COLO668 (cell line): ENCODE results near the gene PARD6A.

Source experiments
- DNase-seq: peaks from one replicate; lab custom pipeline; 2025; ENCODE audit not compliant: unreplicated experiment; lab: John Stamatoyannopoulos, UW

PARD6A gene

GRCh38 chr16:67666032-67666551 lies 5.3 kb downstream of the PARD6A start:
- peak; percentile 52 for DNase-seq

GRCh38 chr16:67666559-67667452 lies 6.0 kb downstream of the PARD6A start, which contains the start of the genes C16orf86 and ENKD1:
Gene C16orf86, plus strand, starts transcription at chr16:67666814. Its CDS starts 157 bp downstream, at chr16:67666971.
Gene ENKD1, minus strand, starts transcription at chr16:67666750. Its CDS starts 308 bp downstream, at chr16:67666442.
- DNase-seq: peak; percentile 92

DNA sequence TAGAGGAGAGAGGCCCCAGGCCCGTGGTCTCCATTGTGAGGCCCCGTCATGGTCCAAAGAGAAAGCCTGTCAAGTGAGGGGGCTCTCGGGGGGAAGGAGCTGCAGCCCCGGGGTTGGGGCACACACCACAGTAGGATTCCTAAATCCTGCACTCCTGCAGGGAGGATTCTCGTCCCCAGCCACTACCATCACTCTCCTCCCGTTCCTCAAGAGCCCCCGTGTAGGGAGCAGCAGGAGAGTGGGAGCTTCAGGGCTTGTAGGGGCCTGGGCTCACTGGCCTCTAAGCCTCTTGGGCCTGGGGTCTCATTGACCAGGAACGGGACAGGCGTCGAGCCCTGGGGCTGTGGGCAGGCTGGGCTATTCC lies 6.7 kb downstream of the PARD6A start:
- DNase-seq: no peak

DNA sequence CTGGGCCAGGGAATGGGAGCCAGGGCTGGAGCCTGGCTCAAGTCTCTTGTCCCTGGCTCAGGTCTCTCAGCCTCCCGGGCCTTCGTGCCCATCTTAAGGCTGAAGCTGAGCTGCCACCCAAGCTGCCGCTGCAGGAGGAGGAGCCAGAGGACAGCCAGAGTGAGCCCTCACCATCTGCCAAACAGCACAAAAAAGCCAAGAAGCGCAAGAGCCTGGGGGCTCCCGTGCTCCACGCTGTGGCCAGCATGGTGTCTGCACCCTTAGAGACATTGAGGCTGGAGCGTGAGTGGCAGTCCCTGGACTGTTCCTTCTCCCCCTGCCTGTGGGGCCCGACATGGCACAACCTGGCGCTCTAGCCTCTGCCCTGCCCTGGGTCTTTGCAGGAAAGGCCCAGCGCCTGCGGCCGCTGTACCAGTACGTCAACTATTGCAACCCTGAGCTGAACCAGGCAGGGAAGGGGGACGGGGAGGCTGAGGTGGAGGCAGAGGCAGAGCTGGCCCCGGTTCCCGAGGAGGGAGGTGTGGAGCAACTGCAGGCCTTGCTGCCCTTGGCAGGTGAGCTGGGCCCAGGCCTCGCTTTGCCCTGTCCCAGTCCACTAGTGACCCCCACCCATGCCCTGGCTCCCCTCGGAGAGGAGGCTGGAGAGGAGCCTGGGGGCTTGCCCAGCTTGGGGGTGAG lies 7.2 kb downstream of the PARD6A start:
- DNase-seq: peak; percentile 91

GRCh38 chr16:67668495-67669157 lies 7.9 kb downstream of the PARD6A start:
- DNase-seq: no peak

- no peak for DNase-seq
These were observed 8.8 kb downstream of the PARD6A start for GRCh38 chr16:67669499-67670101.

DNA sequence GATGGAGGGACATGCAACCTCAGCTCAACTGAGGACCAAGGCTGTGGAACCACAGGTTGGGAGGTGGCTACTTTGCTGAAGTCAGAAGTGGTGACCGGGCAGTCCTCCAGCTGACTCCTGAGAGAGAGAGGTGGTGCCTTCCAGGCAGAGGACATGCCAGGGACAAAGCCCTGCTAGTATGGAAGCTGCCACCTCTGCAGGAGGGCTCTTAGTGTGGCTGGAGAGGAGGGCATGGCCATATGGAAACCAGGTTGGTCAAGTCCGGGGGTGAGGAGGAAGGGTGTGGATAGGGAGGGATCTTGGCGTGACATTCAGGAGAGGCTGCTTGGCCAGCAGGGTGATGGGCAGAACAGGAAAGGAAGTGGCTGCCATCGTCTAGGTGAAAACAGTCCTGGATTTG lies 11.5 kb downstream of the PARD6A start:
- DNase-seq: no peak

GRCh38 chr16:67672739-67673662 lies 12.2 kb downstream of the PARD6A start:
- peak; percentile 70 for DNase-seq

DNA sequence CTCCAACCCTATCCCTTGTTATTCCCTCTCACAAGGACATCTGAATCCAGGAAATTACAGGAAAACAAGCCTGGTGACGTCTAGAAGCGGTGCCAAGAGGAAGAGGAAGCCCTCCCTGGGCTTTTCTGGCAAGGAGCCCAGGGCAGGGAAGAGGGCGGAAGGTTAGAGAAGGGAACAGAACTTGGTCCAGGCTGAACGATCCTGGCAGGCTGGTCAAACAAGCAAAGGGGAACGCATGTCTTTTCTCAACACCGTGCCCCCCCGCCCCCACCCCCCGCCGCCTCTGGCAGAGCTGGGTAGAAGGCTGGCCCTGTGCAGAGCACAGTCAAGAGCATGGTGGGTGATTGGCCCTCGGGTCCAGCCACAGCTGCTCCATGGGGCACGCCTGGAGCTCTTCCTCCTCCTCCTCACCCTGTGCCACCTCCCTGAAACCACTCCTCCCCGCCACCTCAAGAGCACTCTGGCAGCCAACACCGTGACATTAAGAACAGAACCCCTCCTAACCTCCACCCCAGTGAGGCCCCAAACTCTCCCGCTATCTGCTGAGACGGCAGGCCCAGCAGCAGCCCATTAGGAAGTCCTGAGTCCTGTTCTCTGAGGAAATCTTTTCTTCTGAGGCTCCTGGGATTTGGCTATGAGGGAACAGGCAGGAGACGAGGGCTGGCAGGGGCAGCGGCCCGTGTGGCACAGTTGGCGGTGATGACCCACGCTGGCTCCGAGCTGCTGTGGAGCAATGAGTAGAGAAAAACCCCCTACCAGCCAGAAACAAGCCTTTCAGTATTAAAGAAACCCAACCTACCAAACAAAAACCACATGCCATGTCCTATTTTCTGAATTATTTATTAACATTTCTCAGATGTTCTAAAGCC lies 13.2 kb downstream of the PARD6A start:
- peak; percentile 28 for DNase-seq

DNA sequence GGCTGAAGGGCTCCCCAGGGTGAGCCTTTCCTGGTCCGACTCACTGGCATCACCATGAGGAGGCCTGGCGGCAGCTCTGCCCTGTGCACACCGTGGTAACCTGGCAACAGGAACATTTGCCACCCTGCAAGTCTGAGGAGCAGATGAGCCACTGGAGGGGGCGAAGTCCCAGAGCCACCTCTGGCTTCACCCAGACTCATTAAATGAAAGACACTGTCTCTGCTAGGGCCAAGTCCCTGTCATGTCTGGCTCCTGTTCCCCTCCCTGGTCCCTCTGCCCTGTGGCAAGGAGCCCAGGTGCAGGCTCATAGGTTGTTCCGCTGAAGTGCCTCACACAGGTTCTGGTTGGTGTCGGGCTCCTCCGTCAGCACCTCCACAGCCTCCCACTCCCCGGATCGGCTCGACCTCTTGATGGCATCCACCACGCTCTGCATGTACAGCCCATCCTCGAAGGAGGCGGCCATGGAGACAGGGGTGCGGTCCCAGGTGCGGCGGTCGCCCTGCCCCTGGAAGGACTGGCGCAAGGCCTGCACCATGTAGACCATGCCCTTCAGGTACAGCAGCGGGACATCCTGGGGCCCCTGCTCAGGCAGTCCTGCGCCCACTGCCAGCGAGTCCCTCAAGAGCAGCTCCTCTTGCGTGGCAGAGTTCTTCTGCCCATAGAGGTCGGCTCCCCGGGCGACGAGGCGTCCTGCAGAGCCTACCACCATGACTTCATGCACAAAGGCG lies 14.3 kb downstream of the PARD6A start:
- DNase-seq: peak; percentile 11

- DNase-seq: no peak
These were observed 14.8 kb downstream of the PARD6A start for GRCh38 chr16:67675579-67675935.

- no peak for DNase-seq
These were observed 15.2 kb downstream of the PARD6A start for GRCh38 chr16:67675999-67676398.

DNA sequence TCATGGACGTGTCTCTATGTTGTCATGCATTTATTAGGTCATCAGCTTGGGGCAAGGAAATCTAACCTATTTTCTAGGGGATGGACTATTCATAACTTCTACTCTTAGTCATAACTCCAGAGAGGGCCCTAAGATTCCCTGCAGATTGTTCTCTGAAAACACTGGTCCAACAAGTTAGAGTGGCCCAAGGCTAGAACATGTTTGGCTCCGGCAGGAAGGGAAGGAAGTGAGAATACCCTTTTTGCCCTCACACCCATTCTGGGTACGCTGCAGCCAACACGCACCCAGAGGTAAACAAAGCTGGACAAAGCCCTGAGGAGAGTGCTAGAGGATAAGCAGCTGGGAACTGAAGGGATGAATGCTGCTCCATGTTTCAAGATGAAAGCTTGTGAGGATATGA lies 15.8 kb downstream of the PARD6A start:
- DNase-seq: no peak

DNA sequence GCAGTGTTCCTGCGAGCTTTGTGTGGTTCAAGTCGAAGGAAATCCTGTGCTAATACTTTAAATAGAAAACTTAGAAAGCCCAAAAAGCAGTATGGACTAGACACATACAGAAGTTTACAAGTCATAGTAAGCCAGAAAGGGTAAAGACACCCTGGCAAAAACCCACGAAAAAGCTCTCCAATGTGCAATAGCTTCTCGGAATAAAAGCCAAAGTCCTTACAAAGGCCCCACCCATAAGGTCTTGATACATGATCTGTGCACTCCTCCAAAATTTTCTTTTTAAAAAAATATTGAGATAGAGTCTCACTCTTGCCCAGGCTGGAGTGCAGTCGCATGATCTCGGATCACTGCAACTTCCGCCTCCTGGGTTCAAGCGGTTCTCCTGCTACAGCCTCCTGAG lies 16.2 kb downstream of the PARD6A start:
- DNase-seq: no peak

- DNase-seq: no peak
These were observed 17.0 kb downstream of the PARD6A start for GRCh38 chr16:67677712-67678111.

DNA sequence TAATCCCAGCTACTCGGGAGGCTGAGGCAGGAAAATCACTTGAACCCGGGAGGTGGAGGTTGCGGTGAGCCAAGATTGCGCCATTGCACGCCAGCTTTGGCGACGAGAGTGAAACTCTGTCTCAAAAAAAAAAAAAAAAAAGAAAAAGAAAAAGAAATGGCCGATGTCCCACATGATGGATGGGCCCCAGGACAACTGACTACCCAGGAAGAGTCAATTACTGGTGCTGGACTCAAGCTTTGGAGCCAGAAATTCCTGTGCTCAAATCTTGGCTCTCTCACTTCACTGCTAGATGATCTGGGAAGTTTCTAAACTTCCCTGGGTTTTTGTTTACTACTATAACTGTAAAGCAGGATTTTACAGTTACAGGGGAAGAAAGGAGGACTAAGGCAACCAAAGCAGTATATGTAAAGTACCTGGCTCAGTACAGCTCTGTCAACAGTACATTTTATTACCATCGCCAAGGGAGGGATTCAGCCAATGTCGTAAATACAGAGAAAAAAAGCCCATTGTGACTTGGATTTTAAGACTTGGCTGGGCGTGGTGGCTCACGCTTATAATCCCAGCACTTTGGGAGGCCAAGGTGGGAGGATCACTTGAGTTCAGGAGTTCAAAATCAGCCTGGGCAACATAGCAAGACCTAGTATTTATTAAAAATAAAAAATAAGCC lies 17.7 kb downstream of the PARD6A start:
- DNase-seq: no peak

- DNase-seq: no peak
These were observed 19.5 kb downstream of the PARD6A start for GRCh38 chr16:67679935-67680897.
